HepG2 (cell line): ENCODE data around the gene MED22. TPM values are rescaled to one million over a fixed set of nuclear protein-coding genes. Genes with fewer than 3 reads are reported as not detected.

Experiments used
- AKAP8 ChIP-seq: sonication (generic); formaldehyde crosslinking; IDR thresholded peaks from 2 replicates; pipeline ENCODE4 v1.5.1; 2020; ENCODE audit warnings: mild to moderate bottlenecking, missing genetic modification reagents
- CCDC6 ChIP-seq: sonication (generic); formaldehyde crosslinking; IDR thresholded peaks from 2 replicates; pipeline ENCODE4 v1.8.1; 2022; ENCODE audit warnings: mild to moderate bottlenecking, missing genetic modification reagents, moderate library complexity
- HDAC6 ChIP-seq: fragments of 200-600 bp; sonication (generic); IDR thresholded peaks from 2 replicates; pipeline ENCODE4 v1.7.0; 2017; ENCODE audit warnings: mild to moderate bottlenecking, antibody characterized with exemption, low read length, low read depth
- HHEX ChIP-seq: IDR thresholded peaks from 2 replicates; pipeline ENCODE4 v1.6.1; 2016; ENCODE audit warnings: control low read depth
- HNF1A ChIP-seq, 2 experiments: sonication (generic) in 1 of 2; formaldehyde crosslinking in 1 of 2; IDR thresholded peaks; 2 replicates each; pipeline versions ENCODE4 v1.4.0 to v1.6.1; 2016 to 2020; ENCODE audit warnings: borderline replicate concordance in 1 of 2, low read depth in 1 of 2, mild to moderate bottlenecking in 1 of 2, missing genetic modification reagents in 1 of 2
- HNF4G ChIP-seq, 2 experiments: sonication (generic) in 1 of 2; formaldehyde crosslinking in 1 of 2; IDR thresholded peaks; 2 replicates each; pipeline versions ENCODE4 v1.4.0 to v1.6.1; 2011 to 2020; ENCODE audit warnings: borderline replicate concordance in 2 of 2, low read depth in 2 of 2, mild to moderate bottlenecking in 2 of 2, low read length in 1 of 2, missing genetic modification reagents in 1 of 2, moderate library complexity in 1 of 2
- KLF15 ChIP-seq: sonication (generic); formaldehyde crosslinking; IDR thresholded peaks from 2 replicates; pipeline ENCODE4 v1.8.1; 2023; ENCODE audit warnings: borderline replicate concordance, mild to moderate bottlenecking, inconsistent platforms, missing genetic modification reagents, mixed read lengths
- NFKBIZ ChIP-seq: IDR thresholded peaks from 2 replicates; pipeline ENCODE4 v1.6.1; 2018; ENCODE audit warnings: missing genetic modification reagents, missing compliant biosample characterization
- SOX5 ChIP-seq: IDR thresholded peaks from 2 replicates; pipeline ENCODE4 v1.6.1; 2016; ENCODE audit warnings: borderline replicate concordance
- TEAD3 ChIP-seq: optimal IDR thresholded peaks from 2 replicates; pipeline ENCODE3; 2016; ENCODE audit warnings: borderline replicate concordance
- ZNF142 ChIP-seq: sonication (generic); formaldehyde crosslinking; IDR thresholded peaks from 2 replicates; pipeline ENCODE4 v1.4.0; 2020; ENCODE audit warnings: missing genetic modification reagents
- ZNF335 ChIP-seq: sonication (generic); formaldehyde crosslinking; IDR thresholded peaks from 2 replicates; pipeline ENCODE4 v1.4.0; 2020; ENCODE audit warnings: missing genetic modification reagents
- ZNF34 ChIP-seq: sonication (generic); formaldehyde crosslinking; IDR thresholded peaks from 2 replicates; pipeline ENCODE4 v1.4.0; 2020; ENCODE audit warnings: mild to moderate bottlenecking, missing genetic modification reagents, borderline replicate concordance
- ZNF350 ChIP-seq: sonication (generic); formaldehyde crosslinking; IDR thresholded peaks from 2 replicates; pipeline ENCODE4 v1.4.0; 2020; ENCODE audit warnings: mild to moderate bottlenecking, low read depth, missing genetic modification reagents, borderline replicate concordance
- polyA plus RNA-seq, 8 experiments: library from polyadenylated mRNA; depleted of rRNA in 3 of 8; stranded (reverse) in 7 of 8; unstranded in 1 of 8; fragments of >200 nt; fragmentation: Illumina TruSeq in 4 of 8; extraction: Trizol in 4 of 8; gene quantifications; 2 replicates each; pipeline versions ENCODE4 v1.2.1 to v1.2.3, GENCODE V29; 2011 to 2016; ENCODE audit warnings: low read depth in 4 of 8, missing spikeins in 1 of 8, mixed read lengths in 1 of 8; ENCODE audit not compliant: insufficient read depth in 1 of 8
- total RNA-seq, 5 experiments: library from RNA; depleted of rRNA; stranded (reverse); fragments of >200 nt; fragmentation: Illumina TruSeq; extraction: Trizol; gene quantifications; 2 replicates each; pipeline ENCODE4 v1.2.3, GENCODE V29; 2016; ENCODE audit warnings: low read depth in 1 of 5
- TF ChIP-seq, protein P1 (sequence below): sonication (generic); formaldehyde crosslinking; IDR thresholded peaks from 2 replicates; pipeline ENCODE4 v1.4.0; 2020; ENCODE audit warnings: mild to moderate bottlenecking, missing genetic modification reagents

Gene MED22
- total and polyA plus RNA-seq, 2 of the 13 experiments (the other 11 are each of a cell fraction or from before 2014, with no cell fraction given) = 15.8 to 22.1 TPM

GRCh38 chr9:133347985-133348717, at the start of gene MED22, which contains the start of gene RPL7A (continued):
- 0 out of 2 replicates have a peak, but pooled peaks have one; percentile 39 for TF ChIP-seq ZNF142 (CRISPR knock-in tag)
- TF ChIP-seq NFKBIZ (CRISPR knock-in tag) = 0 out of 2 replicates have a peak, but pooled peaks have one; percentile 48
- peak; percentile 76; the same call in 1 of the 2 replicates for TF ChIP-seq ZNF350 (CRISPR knock-in tag)
- no peak for TF ChIP-seq KLF15 (CRISPR knock-in tag)
- no peak for TF ChIP-seq ZNF34 (CRISPR knock-in tag)
- peak; percentile 35; the same call in 1 of the 2 replicates for TF ChIP-seq AKAP8 (CRISPR knock-in tag)
- 0 out of 2 replicates have a peak, but pooled peaks have one; percentile 20 for TF ChIP-seq HHEX
- TF ChIP-seq TEAD3 (CRISPR knock-in tag) = peak; percentile 64
- TF ChIP-seq SOX5 = 0 out of 2 replicates have a peak, but pooled peaks have one; percentile 9
- 0 out of 2 replicates have a peak, but pooled peaks have one; percentile 15 for TF ChIP-seq HDAC6
- TF ChIP-seq ZNF335 (CRISPR knock-in tag) = 0 out of 2 replicates have a peak, but pooled peaks have one; percentile 23
- peak; percentile 69; the same call in 1 of the 2 replicates for TF ChIP-seq CCDC6 (CRISPR knock-in tag)
- no peak for TF ChIP-seq HNF1A (IDR thresholded peaks at IDR 0.05; ENCODE audit: low read depth)
- peak; percentile 73 for TF ChIP-seq HNF1A (CRISPR knock-in tag; IDR thresholded peaks at IDR 0.05; ENCODE audit: borderline replicate concordance)
- TF ChIP-seq, protein P1, sequence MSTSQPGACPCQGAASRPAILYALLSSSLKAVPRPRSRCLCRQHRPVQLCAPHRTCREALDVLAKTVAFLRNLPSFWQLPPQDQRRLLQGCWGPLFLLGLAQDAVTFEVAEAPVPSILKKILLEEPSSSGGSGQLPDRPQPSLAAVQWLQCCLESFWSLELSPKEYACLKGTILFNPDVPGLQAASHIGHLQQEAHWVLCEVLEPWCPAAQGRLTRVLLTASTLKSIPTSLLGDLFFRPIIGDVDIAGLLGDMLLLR (CRISPR knock-in tag) = no peak
- TF ChIP-seq HNF4G (IDR thresholded peaks at IDR 0.05; ENCODE audit: borderline replicate concordance, low read depth, low read length) = peak; percentile 20; the same call in 1 of the 2 replicates
- TF ChIP-seq HNF4G (CRISPR knock-in tag; IDR thresholded peaks at IDR 0.05; ENCODE audit: borderline replicate concordance, low read depth) = no peak
